SJCRH30 (cell line): Measurements from ENCODE around the gene MICAL2. TPM values are rescaled to one million over a fixed set of nuclear protein-coding genes. Genes with fewer than 3 reads are reported as not detected.
A peak's percentile ranks its signal among the peaks of the same experiment; 100 is the strongest.

Experiments used
- DNase-seq, 2 experiments: peaks; one replicate each; pipeline ENCODE4 v3.0.0-alpha.2; 2015 to 2020
- H3K27ac ChIP-seq: fragments of 250-450 bp; sonication (Bioruptor Pico); 2 replicates; pipeline ENCODE4 v1.5.1; 2020; ENCODE audit warnings: mild to moderate bottlenecking, moderate library complexity
- H3K27me3 ChIP-seq: fragments of 250-450 bp; sonication (Bioruptor Pico); 2 replicates; pipeline ENCODE4 v1.5.1; 2020; ENCODE audit warnings: mild to moderate bottlenecking, moderate library complexity
- H3K36me3 ChIP-seq: fragments of 250-450 bp; sonication (Bioruptor Pico); 2 replicates; pipeline ENCODE4 v1.5.1; 2020; ENCODE audit warnings: mild to moderate bottlenecking, moderate library complexity
- H3K4me1 ChIP-seq: fragments of 250-450 bp; sonication (Bioruptor Pico); 2 replicates; pipeline ENCODE4 v1.5.1; 2020; ENCODE audit warnings: mild to moderate bottlenecking, moderate library complexity
- H3K4me3 ChIP-seq: fragments of 250-450 bp; sonication (Bioruptor Pico); 2 replicates; pipeline ENCODE4 v1.5.1; 2020; ENCODE audit warnings: mild to moderate bottlenecking, moderate library complexity
- H3K9me3 ChIP-seq: fragments of 250-450 bp; sonication (Bioruptor Pico); replicated peaks from 2 replicates; pipeline ENCODE4 v1.5.1; 2020; ENCODE audit warnings: mild to moderate bottlenecking, moderate library complexity
- total RNA-seq: library from RNA; depleted of rRNA; stranded (reverse); fragments of >200 nt; shearing (Covaris generic); gene quantifications from 2 replicates; pipeline ENCODE4 v1.2.3, GENCODE V29; 2014

MICAL2 gene
- total RNA-seq, 1 experiment from 2014 or later: 7.8 TPM

DNA sequence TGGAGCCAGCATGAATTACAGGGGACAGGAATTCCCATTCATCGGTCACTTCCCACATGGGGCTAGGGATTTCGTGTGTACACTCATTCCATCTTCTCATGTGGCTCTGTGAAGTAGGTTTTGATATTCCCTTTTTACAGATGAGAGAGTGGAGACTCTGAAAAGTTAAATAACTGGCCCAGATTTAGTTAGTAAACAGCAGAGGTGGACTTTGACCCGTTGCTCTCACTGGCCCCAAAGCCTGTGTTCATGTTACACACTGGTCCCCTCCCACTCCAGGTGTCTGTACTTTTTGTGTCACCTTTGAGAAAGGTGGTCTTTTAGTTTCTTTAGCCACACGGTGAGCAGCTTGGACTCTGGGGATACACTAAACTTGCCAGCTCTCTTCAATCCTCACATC lies 108.5 kb downstream of the MICAL2 start:
- no peaks in the 10 kb centered on the region for H3K9me3 ChIP-seq
- H3K27me3 ChIP-seq: no peaks in the 10 kb centered on the region
- no peak overlapping the region for H3K4me3 ChIP-seq
- no peak overlapping the region for H3K27ac ChIP-seq
- H3K36me3 ChIP-seq: no peaks in the 10 kb centered on the region
- no peak for DNase-seq
- peaks cover 42% of the 10 kb centered on the region for H3K4me1 ChIP-seq

DNA sequence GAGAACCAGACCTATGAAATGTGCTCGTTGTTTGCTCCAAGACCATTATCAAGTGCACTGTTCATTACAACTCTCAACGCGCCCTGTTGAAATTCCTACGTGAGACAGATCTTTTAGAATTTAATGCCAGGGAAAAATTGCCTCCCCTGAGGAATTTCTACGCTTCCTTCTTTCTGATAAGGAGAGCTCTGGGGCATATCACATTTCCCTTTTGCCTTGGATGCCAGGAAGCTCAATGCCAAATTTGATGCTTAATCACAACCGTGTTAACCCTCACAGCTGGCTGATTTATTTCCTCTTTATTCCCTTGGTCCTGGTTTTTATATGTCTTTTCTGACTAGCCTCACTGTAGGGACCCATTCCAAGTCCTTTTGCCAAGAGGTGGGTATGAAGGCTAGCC lies 109.4 kb downstream of the MICAL2 start:
- H3K36me3 ChIP-seq: no peaks in the 10 kb centered on the region
- peak in 1 of 2 experiments; percentile 42 for DNase-seq
- H3K4me1 ChIP-seq: peaks cover 48% of the 10 kb centered on the region
- H3K9me3 ChIP-seq: no peaks in the 10 kb centered on the region
- no peak overlapping the region for H3K27ac ChIP-seq
- H3K4me3 ChIP-seq: no peak overlapping the region
- no peaks in the 10 kb centered on the region for H3K27me3 ChIP-seq

DNA sequence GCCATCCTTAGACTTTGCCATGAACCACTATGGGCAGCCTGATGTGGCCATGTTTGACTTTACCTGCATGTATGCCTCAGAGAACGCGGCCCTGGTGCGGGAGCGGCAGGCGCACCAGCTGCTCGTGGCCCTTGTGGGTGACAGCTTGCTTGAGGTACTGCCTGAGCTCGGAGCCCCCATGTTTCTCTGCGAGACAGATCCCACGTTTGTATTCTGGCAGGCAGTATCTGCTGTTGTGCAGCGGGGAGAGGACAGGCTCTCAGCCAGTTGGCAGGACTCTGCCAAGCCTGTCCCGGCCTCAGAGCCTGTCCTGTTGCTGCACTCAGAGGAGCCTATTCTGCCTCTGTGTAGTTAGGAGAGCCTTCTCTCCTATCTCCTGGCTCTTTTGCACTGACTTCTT lies 109.9 kb downstream of the MICAL2 start:
- no peaks in the 10 kb centered on the region for H3K9me3 ChIP-seq
- H3K4me1 ChIP-seq: peaks cover 51% of the 10 kb centered on the region
- DNase-seq: no peak
- no peak overlapping the region for H3K27ac ChIP-seq
- no peaks in the 10 kb centered on the region for H3K27me3 ChIP-seq
- H3K36me3 ChIP-seq: no peaks in the 10 kb centered on the region
- no peak overlapping the region for H3K4me3 ChIP-seq

- no peaks in the 10 kb centered on the region for H3K9me3 ChIP-seq
- peaks cover 51% of the 10 kb centered on the region for H3K4me1 ChIP-seq
- no peak for DNase-seq
- no peak overlapping the region for H3K4me3 ChIP-seq
- no peaks in the 10 kb centered on the region for H3K27me3 ChIP-seq
- no peaks in the 10 kb centered on the region for H3K36me3 ChIP-seq
- H3K27ac ChIP-seq: no peak overlapping the region
Observed at GRCh38 chr11:12221051-12221535, 110.7 kb downstream of the MICAL2 start.

- H3K4me3 ChIP-seq: no peak overlapping the region
- H3K27me3 ChIP-seq: no peaks in the 10 kb centered on the region
- peak overlapping the region; percentile 49 for H3K27ac ChIP-seq
- no peaks in the 10 kb centered on the region for H3K9me3 ChIP-seq
- peaks cover 45% of the 10 kb centered on the region for H3K4me1 ChIP-seq
- H3K36me3 ChIP-seq: no peaks in the 10 kb centered on the region
- DNase-seq: peak; percentile 87 to 89
Observed at GRCh38 chr11:12222055-12222792, 111.8 kb downstream of the MICAL2 start.

DNA sequence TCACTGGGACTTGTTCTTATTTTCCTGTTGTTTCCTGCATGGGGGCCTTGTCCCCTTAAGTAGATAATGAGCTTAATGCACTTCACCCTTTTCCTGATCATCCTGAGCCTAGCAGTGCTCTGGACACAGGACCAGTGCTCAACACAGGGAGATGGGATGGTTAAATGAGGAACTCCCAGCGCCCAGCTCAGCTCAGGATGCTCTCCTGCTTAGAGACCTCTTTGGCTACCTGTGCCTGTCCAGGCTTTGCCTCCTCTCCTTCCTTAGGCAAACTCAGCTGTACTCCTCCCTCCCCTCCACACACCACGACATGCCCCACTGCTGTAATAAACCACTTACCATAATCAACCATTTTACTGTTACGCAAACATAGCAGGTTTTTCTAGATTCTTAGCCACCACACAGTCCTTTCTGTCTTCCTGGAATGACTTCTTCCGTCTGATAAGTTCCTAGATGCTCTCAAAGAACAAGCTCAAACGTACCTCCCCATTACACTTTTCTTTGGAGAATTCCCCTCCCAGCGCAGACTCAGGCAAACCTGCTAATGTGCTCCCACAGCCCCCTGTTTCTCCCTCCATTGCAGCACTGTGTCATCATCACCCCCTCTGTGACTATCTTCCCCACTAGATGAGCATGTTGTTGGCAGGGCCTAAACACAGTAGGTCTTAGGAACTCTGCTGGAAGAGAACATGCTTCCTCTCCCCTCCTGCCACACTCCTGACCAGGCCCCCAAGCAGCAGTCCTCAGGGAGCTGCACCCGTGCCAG lies 113.6 kb downstream of the MICAL2 start:
- no peak overlapping the region for H3K4me3 ChIP-seq
- peak overlapping the region; percentile 23; the same call in 1 of the 2 replicates for H3K27ac ChIP-seq
- H3K27me3 ChIP-seq: no peaks in the 10 kb centered on the region
- H3K4me1 ChIP-seq: peaks cover 43% of the 10 kb centered on the region
- DNase-seq: no peak
- no peaks in the 10 kb centered on the region for H3K36me3 ChIP-seq
- H3K9me3 ChIP-seq: no peaks in the 10 kb centered on the region

DNA sequence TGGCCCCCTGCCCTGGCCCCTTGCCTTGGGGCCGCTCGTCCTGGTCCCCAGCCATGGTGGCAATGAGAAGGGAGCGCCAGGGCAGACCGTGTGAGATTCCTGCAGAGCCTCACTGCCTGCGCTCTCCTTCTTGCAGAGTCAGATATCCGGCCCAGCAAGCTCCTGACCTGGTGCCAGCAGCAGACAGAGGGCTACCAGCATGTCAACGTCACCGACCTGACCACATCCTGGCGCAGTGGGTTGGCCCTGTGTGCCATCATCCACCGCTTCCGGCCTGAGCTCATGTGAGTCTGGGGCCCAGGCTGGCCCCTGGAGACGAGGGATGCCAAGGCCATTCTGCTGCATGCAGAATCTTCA lies 114.1 kb downstream of the MICAL2 start:
- Histone ChIP-seq H3K4me3 (no peak overlapping the region), H3K9me3 (no peaks in the 10 kb centered on the region), H3K27ac (peak overlapping the region; percentile 23; the same call in 1 of the 2 replicates), H3K27me3 (no peaks in the 10 kb centered on the region), H3K36me3 (no peaks in the 10 kb centered on the region), H3K4me1 (peaks cover 43% of the 10 kb centered on the region)
- DNase-seq: peak; percentile 87 to 88

- H3K4me3 ChIP-seq: no peak overlapping the region
- H3K36me3 ChIP-seq: no peaks in the 10 kb centered on the region
- DNase-seq: no peak
- H3K27ac ChIP-seq: no peak overlapping the region
- no peaks in the 10 kb centered on the region for H3K27me3 ChIP-seq
- no peaks in the 10 kb centered on the region for H3K9me3 ChIP-seq
- peaks cover 36% of the 10 kb centered on the region for H3K4me1 ChIP-seq
Observed at GRCh38 chr11:12225046-12225739, 114.8 kb downstream of the MICAL2 start.

- no peak overlapping the region for H3K27ac ChIP-seq
- no peak overlapping the region for H3K4me3 ChIP-seq
- H3K9me3 ChIP-seq: no peaks in the 10 kb centered on the region
- H3K4me1 ChIP-seq: peaks cover 35% of the 10 kb centered on the region
- H3K36me3 ChIP-seq: no peaks in the 10 kb centered on the region
- DNase-seq: no peak
- H3K27me3 ChIP-seq: no peaks in the 10 kb centered on the region
Observed at GRCh38 chr11:12226093-12226492, 115.7 kb downstream of the MICAL2 start.

DNA sequence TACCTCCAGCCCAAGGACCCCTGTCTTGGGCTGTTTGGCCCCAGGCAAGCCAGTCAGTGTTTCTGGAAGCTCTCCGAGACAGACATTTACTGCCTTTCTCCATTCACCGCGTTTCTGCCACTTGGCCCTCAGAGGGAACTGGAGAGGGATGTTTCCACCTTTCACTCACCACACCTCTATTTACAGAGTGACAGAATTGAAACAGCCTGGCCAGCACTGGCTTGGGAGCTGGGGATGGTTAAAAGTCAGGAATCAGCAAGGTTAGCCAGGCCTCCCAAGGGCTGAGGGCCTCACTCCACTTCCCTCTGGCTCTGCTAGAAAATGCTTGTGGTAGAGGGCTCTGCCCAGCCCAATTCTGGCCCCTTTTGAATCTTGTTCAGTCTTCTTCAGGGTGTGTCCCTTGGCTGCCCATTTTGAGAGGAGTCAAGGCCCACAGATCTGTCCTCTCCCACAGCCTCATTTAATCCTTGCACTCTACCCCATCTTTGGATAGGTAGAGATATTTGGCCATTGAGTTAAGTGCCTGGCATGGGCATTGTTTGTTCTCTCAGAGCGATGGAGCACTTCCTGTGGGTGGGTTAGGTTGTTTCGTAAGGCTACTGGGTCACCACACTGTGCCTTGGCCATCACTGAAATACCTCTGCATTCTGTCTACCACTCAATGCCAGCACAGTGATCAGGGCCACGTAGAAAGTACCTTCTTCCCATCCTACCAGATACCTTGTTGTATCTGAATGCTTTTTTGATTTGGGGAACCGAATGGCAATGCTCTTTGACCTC lies 119.2 kb downstream of the MICAL2 start:
- Histone ChIP-seq H3K4me3 (no peak overlapping the region), H3K27me3 (no peaks in the 10 kb centered on the region), H3K36me3 (no peaks in the 10 kb centered on the region), H3K27ac (no peak overlapping the region), H3K9me3 (no peaks in the 10 kb centered on the region), H3K4me1 (peaks cover 15% of the 10 kb centered on the region)
- no peak for DNase-seq

- no peaks in the 10 kb centered on the region for H3K9me3 ChIP-seq
- no peaks in the 10 kb centered on the region for H3K27me3 ChIP-seq
- DNase-seq: no peak
- H3K27ac ChIP-seq: peak overlapping the region; percentile 35
- peaks cover 33% of the 10 kb centered on the region for H3K4me1 ChIP-seq
- no peaks in the 10 kb centered on the region for H3K36me3 ChIP-seq
- no peak overlapping the region for H3K4me3 ChIP-seq
Observed at GRCh38 chr11:12232160-12232559, 121.8 kb downstream of the MICAL2 start.

DNA sequence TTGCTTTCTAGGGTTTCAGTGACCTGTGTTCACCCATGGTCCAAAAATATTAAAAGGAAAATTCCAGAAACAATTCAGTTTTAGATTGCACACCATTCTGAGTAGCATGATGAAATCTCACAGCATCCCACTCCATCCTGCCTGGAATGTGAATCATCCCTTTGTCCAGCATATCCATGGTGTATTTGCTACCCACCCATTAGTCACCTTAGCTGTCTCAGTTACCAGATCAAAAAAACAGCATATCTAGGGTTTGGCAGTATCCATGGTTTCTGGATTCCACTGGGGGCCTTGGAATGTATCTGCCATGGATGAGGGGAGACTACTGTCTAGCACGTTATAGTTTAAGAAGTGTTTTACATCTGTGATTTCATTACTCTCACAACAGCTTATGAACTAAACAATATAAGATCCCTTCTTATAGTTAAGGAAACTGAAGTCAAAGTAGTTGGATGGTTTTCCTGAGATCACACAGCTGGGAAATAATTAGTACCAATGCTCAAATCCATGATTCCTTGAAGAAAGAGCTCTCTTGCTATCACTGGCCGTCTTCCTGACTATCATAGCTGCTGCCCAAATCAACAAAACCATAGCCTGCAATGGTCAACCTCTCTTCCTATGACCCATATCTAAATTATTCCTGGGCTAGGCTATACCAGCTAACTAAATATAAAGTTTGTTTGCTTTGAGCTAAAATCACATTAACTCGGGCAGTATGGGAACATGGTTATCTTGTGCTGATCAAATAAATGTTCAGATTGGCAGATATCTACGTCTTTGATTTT lies 122.6 kb downstream of the MICAL2 start:
- H3K4me1 ChIP-seq: peaks cover 35% of the 10 kb centered on the region
- no peaks in the 10 kb centered on the region for H3K36me3 ChIP-seq
- no peaks in the 10 kb centered on the region for H3K27me3 ChIP-seq
- peak overlapping the region; percentile 35 for H3K27ac ChIP-seq
- H3K4me3 ChIP-seq: no peak overlapping the region
- no peak for DNase-seq
- no peaks in the 10 kb centered on the region for H3K9me3 ChIP-seq

GRCh38 chr11:12233602-12233925 lies 123.2 kb downstream of the MICAL2 start:
- DNase-seq: no peak
- Histone ChIP-seq H3K27me3 (no peaks in the 10 kb centered on the region), H3K36me3 (no peaks in the 10 kb centered on the region), H3K9me3 (no peaks in the 10 kb centered on the region), H3K4me3 (no peak overlapping the region), H3K27ac (peak overlapping the region; percentile 35; the same call in 1 of the 2 replicates), H3K4me1 (peaks cover 35% of the 10 kb centered on the region)

- Histone ChIP-seq H3K4me3 (no peak overlapping the region), H3K27ac (no peak overlapping the region), H3K4me1 (peaks cover 35% of the 10 kb centered on the region), H3K36me3 (no peaks in the 10 kb centered on the region), H3K27me3 (no peaks in the 10 kb centered on the region), H3K9me3 (no peaks in the 10 kb centered on the region)
- no peak for DNase-seq
Observed at GRCh38 chr11:12234221-12234620, 123.8 kb downstream of the MICAL2 start.
